Bronchial epithelial cell (primary cell): ENCODE data around the gene NENF. TPM values are rescaled to one million over a fixed set of nuclear protein-coding genes. Genes with fewer than 3 reads are reported as not detected.

ENCODE experiments used
- DNase-seq: peaks from one replicate; pipeline ENCODE4 v3.0.0-alpha.2; 2010; ENCODE audit warnings: low read depth
- FAIRE-seq: peaks from 2 replicates; lab custom pipeline; 2011; peaks lifted over from hg19 to GRCh38; lab: Jason Lieb, UNC
- H3K27me3 ChIP-seq: 2 replicates; pipeline ENCODE4 v1.5.1; 2011; ENCODE audit warnings: low read length; ENCODE audit not compliant: control insufficient read depth, insufficient read depth
- H3K36me3 ChIP-seq: 2 replicates; pipeline ENCODE4 v1.5.1; 2011; ENCODE audit warnings: low read length; ENCODE audit not compliant: control insufficient read depth, insufficient read depth
- H3K4me3 ChIP-seq: 2 replicates; pipeline ENCODE4 v1.5.1; 2011; ENCODE audit warnings: mild to moderate bottlenecking, low read depth, low read length, control low read depth
- CTCF ChIP-seq: IDR thresholded peaks from 2 replicates; pipeline ENCODE4 v1.5.1; 2011; ENCODE audit warnings: mild to moderate bottlenecking, moderate library complexity, low read length, control low read depth, inconsistent platforms; ENCODE audit not compliant: insufficient read depth, severe bottlenecking
- total RNA-seq: library from RNA; depleted of rRNA; stranded (reverse); fragments of >200 nt; gene quantifications from 2 replicates; pipeline ENCODE4 v1.2.1, GENCODE V29; 2014

NENF gene
- total RNA-seq, 1 donor from 2014 or later: 50.5 TPM

GRCh38 chr1:212463565-212464285 lies 31.0 kb downstream of the NENF start:
- Histone ChIP-seq H3K36me3 (no peaks in the 10 kb centered on the region), H3K4me3 (no peak overlapping the region), H3K27me3 (no peaks in the 10 kb centered on the region)
- no peak for DNase-seq
- no peak for TF ChIP-seq CTCF
- FAIRE-seq: no peak

GRCh38 chr1:212465311-212465710 lies 32.6 kb downstream of the NENF start:
- Histone ChIP-seq H3K36me3 (no peaks in the 10 kb centered on the region), H3K27me3 (no peaks in the 10 kb centered on the region), H3K4me3 (no peak overlapping the region)
- TF ChIP-seq CTCF: no peak
- DNase-seq: no peak
- peak; percentile 52 for FAIRE-seq

- Histone ChIP-seq H3K27me3 (no peaks in the 10 kb centered on the region), H3K36me3 (no peaks in the 10 kb centered on the region), H3K4me3 (no peak overlapping the region)
- FAIRE-seq (no peak), DNase-seq (no peak)
- no peak for TF ChIP-seq CTCF
Measured at GRCh38 chr1:212466437-212466836, 33.7 kb downstream of the NENF start.

GRCh38 chr1:212466898-212467650 lies 34.4 kb downstream of the NENF start:
- Histone ChIP-seq H3K4me3 (no peak overlapping the region), H3K36me3 (no peaks in the 10 kb centered on the region), H3K27me3 (no peaks in the 10 kb centered on the region)
- FAIRE-seq (no peak), DNase-seq (peak; percentile 17)
- TF ChIP-seq CTCF: no peak

GRCh38 chr1:212467843-212468482 lies 35.2 kb downstream of the NENF start:
- Histone ChIP-seq H3K4me3 (no peak overlapping the region), H3K36me3 (no peaks in the 10 kb centered on the region), H3K27me3 (no peaks in the 10 kb centered on the region)
- no peak for DNase-seq
- no peak for FAIRE-seq
- TF ChIP-seq CTCF: no peak
